ENCODE results near the gene ERVK3-1.
"Not testable (repeated sequence)": the region's sequence is repeated elsewhere in the genome, so short reads cannot be mapped to it uniquely, and the experiment has no call there.

The ERVK3-1 gene

DNA sequence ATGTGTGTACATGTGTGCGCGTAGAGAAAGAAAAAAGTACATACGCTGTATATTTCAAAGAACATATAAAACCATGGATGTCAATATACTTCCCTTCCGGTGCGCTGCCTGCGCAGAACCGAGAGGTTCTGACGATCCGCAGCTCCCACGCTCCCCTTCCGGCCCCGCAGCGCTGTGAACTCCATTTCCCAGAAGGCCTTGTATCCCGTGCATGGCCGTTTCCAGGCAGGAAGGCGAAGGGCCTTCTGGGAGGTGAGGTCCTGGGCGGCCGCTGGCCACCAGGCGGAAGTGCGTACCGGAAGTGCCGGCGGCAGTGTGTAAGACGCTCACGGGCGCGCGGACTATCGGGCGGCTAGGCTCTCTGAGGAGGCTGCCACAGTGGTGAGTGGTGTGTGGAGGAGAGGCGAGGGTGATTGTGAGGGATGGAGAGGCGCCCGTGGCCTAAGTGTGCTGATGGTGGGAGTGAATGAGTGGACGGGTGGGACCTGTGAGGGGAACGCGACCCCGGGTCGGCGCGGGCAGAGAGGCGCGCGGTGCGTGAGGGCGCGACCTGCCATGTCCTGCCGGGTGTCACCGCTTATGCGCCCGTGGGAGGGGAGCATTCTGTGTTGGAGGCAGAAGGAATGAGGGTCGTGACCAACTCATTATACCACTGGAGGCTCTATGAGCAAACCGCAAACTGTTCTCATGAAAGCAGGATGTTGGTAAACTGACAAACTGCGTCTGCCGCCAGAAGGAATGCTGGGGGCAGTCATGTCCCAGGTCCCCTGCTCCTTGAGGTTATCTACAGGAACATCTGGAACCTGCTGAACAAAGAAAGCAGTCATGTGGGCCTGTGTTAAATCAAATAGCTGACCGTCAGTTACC is at the start of gene ERVK3-1:
Gene ERVK3-1 (plus strand): TSS at position 313 of the 867 bp plus-strand sequence. CDS start 6,792 bp downstream, outside the sequence.
- Histone ChIP-seq H3K27ac (ENCODE audit: low read depth, low read length, poor library complexity, severe bottlenecking) (peak within 1 kb of the TSS; percentile 36), H3K9ac (ENCODE audit: low read length) (peak within 1 kb of the TSS; percentile 74), H2AFZ (ENCODE audit: low read length) (peak within 1 kb of the TSS; percentile 57; the same call in 1 of the 2 replicates), H3F3A (ENCODE audit: insufficient read depth, low read length) (no peaks in the 10 kb centered on the region), H3K4me1 (ENCODE audit: insufficient read depth, low read length, severe bottlenecking) (peaks cover 18% of the 10 kb centered on the region), H4K20me1 (ENCODE audit: insufficient read depth, low read length) (no peaks in the 10 kb centered on the region), H3K4me3 (ENCODE audit: low read depth, low read length, poor library complexity, severe bottlenecking) (peak within 1 kb of the TSS; percentile 78), H3K4me2 (ENCODE audit: low read length) (peak within 1 kb of the TSS; percentile 88), H3K9me3 (ENCODE audit: low read length) (peaks cover 4% of the 10 kb centered on the region; the same call in 1 of the 2 replicates), H3K27me3 (ENCODE audit: insufficient read depth, low read length) (no peaks in the 10 kb centered on the region), H3K9me2 (ENCODE audit: low read depth, low read length) (no peaks in the 10 kb centered on the region), H3K36me3 (ENCODE audit: insufficient read depth, low read length) (peaks cover 72% of the 10 kb centered on the region), H3K79me2 (ENCODE audit: insufficient read depth, low read length) (peaks cover 10% of the 10 kb centered on the region; the same call in 1 of the 2 replicates)
- TF ChIP-seq CTCF (IDR thresholded peaks at IDR 0.05; ENCODE audit: low read length) (no peak), EZH2 (IDR thresholded peaks at IDR 0.05; ENCODE audit: borderline replicate concordance, low read length) (no peak)

- not testable (repeated sequence) for H3K79me2 ChIP-seq (ENCODE audit: insufficient read depth, low read length); H3K27me3 ChIP-seq (ENCODE audit: insufficient read depth, low read length); H4K20me1 ChIP-seq (ENCODE audit: insufficient read depth, low read length); H3K9me2 ChIP-seq (ENCODE audit: low read depth, low read length); H3K4me1 ChIP-seq (ENCODE audit: insufficient read depth, low read length, severe bottlenecking); H3K4me3 ChIP-seq (ENCODE audit: low read depth, low read length, poor library complexity, severe bottlenecking); H2AFZ ChIP-seq (ENCODE audit: low read length); H3K9ac ChIP-seq (ENCODE audit: low read length); H3K4me2 ChIP-seq (ENCODE audit: low read length); H3K27ac ChIP-seq (ENCODE audit: low read depth, low read length, poor library complexity, severe bottlenecking)
- peaks cover 61% of the 10 kb centered on the region for H3K9me3 ChIP-seq (ENCODE audit: low read length)
- H3K36me3 ChIP-seq (ENCODE audit: insufficient read depth, low read length) = peaks cover 90% of the 10 kb centered on the region
- H3F3A ChIP-seq (ENCODE audit: insufficient read depth, low read length) = peaks cover 12% of the 10 kb centered on the region
Measured at GRCh38 chr19:58258259-58258658, 46.9 kb upstream of the ERVK3-1 start.

GRCh38 chr19:58261600-58261967 is 43.6 kb upstream of the ERVK3-1 start:
- H3K4me1 ChIP-seq (ENCODE audit: insufficient read depth, low read length, severe bottlenecking) = no peaks in the 10 kb centered on the region
- H3F3A ChIP-seq (ENCODE audit: insufficient read depth, low read length) = peaks cover 12% of the 10 kb centered on the region
- no peak overlapping the region for H2AFZ ChIP-seq (ENCODE audit: low read length)
- H3K79me2 ChIP-seq (ENCODE audit: insufficient read depth, low read length) = no peaks in the 10 kb centered on the region
- no peak overlapping the region for H3K4me3 ChIP-seq (ENCODE audit: low read depth, low read length, poor library complexity, severe bottlenecking)
- no peak overlapping the region for H3K27ac ChIP-seq (ENCODE audit: low read depth, low read length, poor library complexity, severe bottlenecking)
- no peaks in the 10 kb centered on the region for H4K20me1 ChIP-seq (ENCODE audit: insufficient read depth, low read length)
- no peaks in the 10 kb centered on the region for H3K9me2 ChIP-seq (ENCODE audit: low read depth, low read length)
- H3K27me3 ChIP-seq (ENCODE audit: insufficient read depth, low read length) = no peaks in the 10 kb centered on the region
- H3K9me3 ChIP-seq (ENCODE audit: low read length) = peaks cover 60% of the 10 kb centered on the region
- no peak for TF ChIP-seq CTCF (IDR thresholded peaks at IDR 0.05; ENCODE audit: low read length)
- no peak for TF ChIP-seq EZH2 (IDR thresholded peaks at IDR 0.05; ENCODE audit: borderline replicate concordance, low read length)
- peaks cover 73% of the 10 kb centered on the region for H3K36me3 ChIP-seq (ENCODE audit: insufficient read depth, low read length)
- no peak overlapping the region for H3K4me2 ChIP-seq (ENCODE audit: low read length)
- H3K9ac ChIP-seq (ENCODE audit: low read length) = no peak overlapping the region
